B cell (primary cell): ENCODE results near the gene MYO5C. TPM values are rescaled to one million over a fixed set of nuclear protein-coding genes. Genes with fewer than 3 reads are reported as not detected.

Experiments used
- ATAC-seq: fragments of 200-7000 bp; cut with Tn5 transposase; one replicate; pipeline ENCODE4 v1.10.0; 2021; ENCODE audit warnings: low read depth, mild to moderate bottlenecking, moderate number of reproducible peaks, moderate library complexity
- CTCF ChIA-PET: fragments of 350-600 bp; sonication (Branson Sonifier 250); formaldehyde crosslinking; loops from one replicate; lab custom pipeline; 2021; ENCODE audit warnings: antibody characterized with exemption, inconsistent platforms; lab: Charles Lee
- POLR2A ChIA-PET: fragments of 350-600 bp; sonication (Branson Sonifier 250); formaldehyde crosslinking; loops from one replicate; lab custom pipeline; 2021; ENCODE audit warnings: antibody characterized with exemption; lab: Charles Lee
- DNase-seq: peaks from one replicate; pipeline ENCODE4 v3.0.0; 2013
- H2AFZ ChIP-seq: 2 replicates; pipeline ENCODE4 v1.6.1; 2012; ENCODE audit warnings: mild to moderate bottlenecking, low read depth, low read length; ENCODE audit not compliant: insufficient read depth, poor library complexity, severe bottlenecking
- H3K27ac ChIP-seq, 2 donors: 1 replicate in 1 of 2; 2 replicates in 1 of 2; pipeline ENCODE4 v1.5.1; 2012 to 2013; ENCODE audit warnings: low read length in 2 of 2, mild to moderate bottlenecking in 2 of 2, moderate library complexity in 1 of 2
- H3K27me3 ChIP-seq, 4 experiments: fragments of 200-600 bp in 1 of 4; sonication (generic) in 1 of 4; replicated peaks in 1 of 4; 1 replicate in 2 of 4; 2 replicates in 2 of 4; pipeline versions ENCODE4 v1.6.1 to v1.7.0; 2013 to 2016; ENCODE audit warnings: low read length in 3 of 4, mild to moderate bottlenecking in 2 of 4, mixed read lengths in 1 of 4, moderate library complexity in 1 of 4; ENCODE audit not compliant: insufficient read depth in 4 of 4, control insufficient read depth in 3 of 4; ENCODE audit errors: control extremely low read depth in 1 of 4
- H3K36me3 ChIP-seq, 2 experiments: replicated peaks in 1 of 2; 1 replicate in 1 of 2; 2 replicates in 1 of 2; pipeline versions ENCODE4 v1.6.1 to v1.7.1; 2013; ENCODE audit warnings: low read length in 1 of 2; ENCODE audit not compliant: insufficient read depth in 2 of 2, control insufficient read depth in 1 of 2; ENCODE audit errors: control extremely low read depth in 1 of 2, extremely low read depth in 1 of 2
- H3K4me1 ChIP-seq, 2 donors: fragments of 200-600 bp in 1 of 2; sonication (generic) in 1 of 2; 1 replicate in 1 of 2; 2 replicates in 1 of 2; pipeline versions ENCODE4 v1.5.1 to v1.6.1; 2013 to 2017; ENCODE audit warnings: low read length in 2 of 2; ENCODE audit not compliant: control insufficient read depth in 2 of 2, insufficient read depth in 2 of 2
- H3K4me2 ChIP-seq: replicated peaks from 2 replicates; pipeline ENCODE3; 2012; ENCODE audit warnings: mild to moderate bottlenecking, low read depth, low read length; ENCODE audit not compliant: poor library complexity, severe bottlenecking
- H3K4me3 ChIP-seq, 5 experiments: fragments of 200-600 bp in 1 of 5; sonication (generic) in 1 of 5; 1 replicate in 3 of 5; 2 replicates in 2 of 5; pipeline versions ENCODE4 v1.5.1 to v1.7.0; 2011 to 2016; ENCODE audit warnings: low read length in 4 of 5, mild to moderate bottlenecking in 4 of 5, low read depth in 2 of 5, control low read depth in 1 of 5, moderate library complexity in 1 of 5; ENCODE audit not compliant: insufficient read depth in 1 of 5; ENCODE audit errors: control extremely low read depth in 1 of 5, extremely low read depth in 1 of 5
- H3K79me2 ChIP-seq: fragments of 200-600 bp; sonication (generic); one replicate; pipeline ENCODE4 v1.6.0; 2016; ENCODE audit warnings: low read length; ENCODE audit not compliant: control insufficient read depth, insufficient read depth
- H3K9ac ChIP-seq: fragments of 200-600 bp; sonication (generic); 2 replicates; pipeline ENCODE4 v1.6.1; 2017; ENCODE audit warnings: mild to moderate bottlenecking, low read length, moderate library complexity
- H3K9me3 ChIP-seq, 3 donors: one replicate each; pipeline versions ENCODE4 v1.6.1 to v1.7.1; 2013; ENCODE audit warnings: low read length in 2 of 3; ENCODE audit not compliant: control insufficient read depth in 2 of 3, insufficient read depth in 1 of 3; ENCODE audit errors: control extremely low read depth in 1 of 3
- H4K20me1 ChIP-seq: 2 replicates; pipeline ENCODE4 v1.6.0; 2012; ENCODE audit warnings: mild to moderate bottlenecking, low read length; ENCODE audit not compliant: insufficient read depth, control insufficient read depth, poor library complexity, severe bottlenecking
- H3K27ac Mint-ChIP-seq: one replicate; pipeline ENCODE4 v1.8.0; 2021; ENCODE audit warnings: mixed read lengths
- H3K27me3 Mint-ChIP-seq: one replicate; pipeline ENCODE4 v1.8.0; 2021; ENCODE audit warnings: mixed read lengths
- H3K4me1 Mint-ChIP-seq: one replicate; pipeline ENCODE4 v1.8.0; 2021; ENCODE audit warnings: mixed read lengths
- H3K4me3 Mint-ChIP-seq: one replicate; pipeline ENCODE4 v1.8.0; 2021; ENCODE audit warnings: mixed read lengths
- H3K9me3 Mint-ChIP-seq: one replicate; pipeline ENCODE4 v1.8.0; 2022; ENCODE audit warnings: mixed read lengths; ENCODE audit not compliant: insufficient read depth
- CTCF ChIP-seq: fragments of 200-600 bp; IDR thresholded peaks from one replicate; pipeline ENCODE4 v1.8.0; 2022; ENCODE audit warnings: antibody characterized with exemption, mild to moderate bottlenecking
- EZH2 ChIP-seq: IDR thresholded peaks from 2 replicates; pipeline ENCODE4 v1.6.1; 2012; ENCODE audit warnings: borderline replicate concordance, low read depth, mild to moderate bottlenecking, moderate library complexity, low read length; ENCODE audit not compliant: insufficient read depth, poor library complexity, severe bottlenecking
- WGBS: methylation state at CpG from one replicate; pipeline ENCODE4 v1.1.5; 2013; ENCODE audit warnings: missing lambda C conversion rate; ENCODE audit not compliant: insufficient coverage; 5-methylcytosine and 5-hydroxymethylcytosine counted together
- intact Hi-C: fragments of 100-400 bp; cut with micrococcal nuclease; formaldehyde crosslinking; loops from one replicate; pipeline ENCODE4 v1.10.0; 2022
- polyA plus RNA-seq: library from polyadenylated mRNA; depleted of rRNA; stranded (reverse); fragments of >200 nt; gene quantifications from 2 replicates; pipeline ENCODE4 v1.2.3, GENCODE V29; 2012
- total RNA-seq, 2 donors: library from RNA; stranded (reverse); fragments of 120-200 nt in 1 of 2; gene quantifications; 1 replicate in 1 of 2; 2 replicates in 1 of 2; pipeline versions ENCODE4 v1.2.3 to v1.2.4, GENCODE V29; 2013 to 2022

MYO5C gene
- total and polyA plus RNA-seq, 2 donors (not counting 1 experiment from before 2014, with no cell fraction given): 0.54 to 4.5 TPM

GRCh38 chr15:52161406-52161966 is 134.1 kb downstream of the MYO5C start:
- POLR2A ChIA-PET: no interaction called here
- peaks cover 20% of the 10 kb centered on the region for H3K4me1 Mint-ChIP-seq
- H3K27ac Mint-ChIP-seq: no peak overlapping the region
- no peak overlapping the region for H3K9ac ChIP-seq
- CTCF ChIA-PET: interaction anchor here (1.2 to 2.6 kb wide), 4 partner anchors 12 to 67 kb away, joined by 3 to 14 read pairs (median 6); no protein-coding TSS in a partner anchor
- no peak for TF ChIP-seq EZH2
- no peak for TF ChIP-seq CTCF
- no peaks in the 10 kb centered on the region for H3K27me3 ChIP-seq
- H3K27me3 Mint-ChIP-seq: no peaks in the 10 kb centered on the region
- peaks cover 57% of the 10 kb centered on the region for H4K20me1 ChIP-seq
- H3K4me2 ChIP-seq: no peak overlapping the region
- H3K4me3 Mint-ChIP-seq: no peak overlapping the region
- H3K4me1 ChIP-seq: peaks cover 7 to 11% of the 10 kb centered on the region in 2 donors
- H3K4me3 ChIP-seq: no peak overlapping the region
- H3K79me2 ChIP-seq: peaks cover 83% of the 10 kb centered on the region
- H3K9me3 Mint-ChIP-seq: no peaks in the 10 kb centered on the region
- no peak overlapping the region for H2AFZ ChIP-seq
- H3K27ac ChIP-seq: no peak overlapping the region
- intact Hi-C loops: no loop called here
- WGBS: 95% methylated on average over 12 of the region's 13 CpGs
- H3K9me3 ChIP-seq: no peaks in the 10 kb centered on the region
- no peak for ATAC-seq
- peaks cover 0 to 54% of the 10 kb centered on the region in 2 experiments for H3K36me3 ChIP-seq
- no peak for DNase-seq

- CTCF ChIA-PET: interaction anchor here (2.1 kb wide), 1 partner anchor 49 kb away, joined by 6 read pairs; no protein-coding TSS in a partner anchor
- Mint-ChIP-seq H3K4me3 (no peak overlapping the region), H3K27me3 (no peaks in the 10 kb centered on the region), H3K4me1 (peaks cover 9% of the 10 kb centered on the region), H3K9me3 (no peaks in the 10 kb centered on the region), H3K27ac (no peak overlapping the region)
- POLR2A ChIA-PET: interaction anchor here (0.6 kb wide), 1 partner anchor 115 kb away, joined by 4 read pairs; no protein-coding TSS in a partner anchor
- DNase-seq (no peak), ATAC-seq (no peak)
- intact Hi-C loops: no loop called here
- Histone ChIP-seq H3K27ac (no peak overlapping the region), H3K36me3 (peaks cover 0 to 60% of the 10 kb centered on the region in 2 experiments), H4K20me1 (peaks cover 64% of the 10 kb centered on the region), H3K9ac (no peak overlapping the region), H2AFZ (no peak overlapping the region), H3K4me1 (peaks cover under 1 to 4% of the 10 kb centered on the region in 2 donors), H3K4me2 (no peak overlapping the region), H3K27me3 (no peaks in the 10 kb centered on the region), H3K79me2 (peaks cover 78% of the 10 kb centered on the region), H3K9me3 (no peaks in the 10 kb centered on the region), H3K4me3 (no peak overlapping the region)
- WGBS: 96% methylated on average over 3 of the region's 3 CpGs
- TF ChIP-seq EZH2 (no peak), CTCF (no peak)
These were observed 136.0 kb downstream of the MYO5C start for GRCh38 chr15:52159645-52160044.
